Gastrocnemius medialis (tissue), 4 donors: ENCODE results near the gene MYEF2. TPM values are rescaled to one million over a fixed set of nuclear protein-coding genes. Genes with fewer than 3 reads are reported as not detected.

Experiments
- ATAC-seq, 2 donors: fragments of 150-250 bp; one replicate each; pipeline ENCODE4 v1.9.1; 2016
- DNase-seq, 2 donors: peaks; one replicate each; pipeline ENCODE4 v3.0.0-alpha.2; 2019
- H3K27ac ChIP-seq, 4 donors: fragments of 200-600 bp; sonication (generic); 1 replicate in 1 of 4; 2 replicates in 3 of 4; pipeline ENCODE4 v1.5.1; 2016 to 2018; ENCODE audit warnings: mild to moderate bottlenecking in 2 of 4, moderate library complexity in 1 of 4
- H3K27me3 ChIP-seq, 3 donors: fragments of 200-600 bp; sonication (generic) in 2 of 3; 1 replicate in 1 of 3; 2 replicates in 2 of 3; pipeline versions ENCODE4 v1.5.1 to v1.6.0; 2016 to 2019; ENCODE audit warnings: mild to moderate bottlenecking in 1 of 3, moderate library complexity in 1 of 3
- H3K36me3 ChIP-seq, 2 donors: fragments of 200-600 bp; sonication (generic) in 1 of 2; one replicate each; pipeline ENCODE4 v1.5.1; 2017 to 2018
- H3K4me1 ChIP-seq, 2 donors: fragments of 200-600 bp; sonication (generic) in 1 of 2; one replicate each; pipeline ENCODE4 v1.5.1; 2016 to 2017; ENCODE audit warnings: mild to moderate bottlenecking in 2 of 2
- H3K4me3 ChIP-seq, 4 donors: fragments of 200-600 bp; sonication (generic) in 3 of 4; 1 replicate in 1 of 4; 2 replicates in 3 of 4; pipeline ENCODE4 v1.5.1; 2016 to 2019; ENCODE audit warnings: mild to moderate bottlenecking in 2 of 4
- H3K9me3 ChIP-seq, 3 donors: fragments of 200-600 bp; sonication (generic) in 2 of 3; 1 replicate in 1 of 3; 2 replicates in 2 of 3; pipeline ENCODE4 v1.5.1; 2016 to 2019
- POLR2A ChIP-seq, 2 donors: fragments of 450-650 bp; IDR thresholded peaks; one replicate each; pipeline ENCODE4 v1.6.1; 2017; ENCODE audit warnings: antibody characterized with exemption in 2 of 2, mild to moderate bottlenecking in 2 of 2, moderate library complexity in 2 of 2
- in situ Hi-C, 4 donors: fragments of 200-750 bp; cut with MboI; loops; one replicate each; pipeline versions ENCODE4 v1.15.0 to v1.8.0; 2017; ENCODE audit warnings: low sequenced_read_pairs in 4 of 4
- intact Hi-C: fragments of 100-400 bp; cut with DNase I; formaldehyde crosslinking; loops from one replicate; pipeline ENCODE4 v1.15.1; 2023; ENCODE audit warnings: low total_unique reads
- total RNA-seq, 4 donors: library from RNA; depleted of rRNA; stranded (reverse); fragments of >200 nt; gene quantifications; one replicate each; pipeline versions ENCODE4 v1.1.0 to v1.2.3, GENCODE V29; 2016
- TF ChIP-seq, protein P1 (sequence below), 5 experiments: fragments of 450-650 bp in 3 of 5; fragments of 200-600 bp in 2 of 5; sonication (generic) in 2 of 5; IDR thresholded peaks in 4 of 5; conservative IDR thresholded peaks in 1 of 5; 1 replicate in 4 of 5; 2 replicates in 1 of 5; pipeline ENCODE4 v1.5.1; 2016 to 2019; ENCODE audit warnings: antibody characterized with exemption in 5 of 5, mild to moderate bottlenecking in 3 of 5, moderate library complexity in 3 of 5

Gene MYEF2
- total RNA-seq, 4 donors from 2014 or later, result 0.29 to 4.9 (median 1.9) TPM

DNA sequence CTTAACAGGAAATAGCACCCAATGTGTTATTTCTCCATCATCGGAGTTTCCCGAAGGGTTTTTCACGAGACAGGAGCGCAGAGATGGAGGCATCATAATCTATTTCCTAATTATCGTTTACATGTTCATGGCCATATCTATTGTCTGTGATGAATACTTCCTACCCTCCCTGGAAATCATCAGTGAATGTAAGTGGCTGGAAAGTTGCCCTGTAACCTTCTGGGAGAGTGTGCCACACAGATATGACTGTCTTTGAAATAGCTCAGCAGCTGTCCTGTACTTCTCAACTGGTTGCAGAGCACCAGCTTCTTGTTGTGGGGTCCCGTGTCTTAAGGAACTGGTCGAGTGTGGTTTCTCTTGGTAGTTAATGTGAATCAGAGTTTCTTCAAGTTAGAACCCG is 56.2 kb downstream of the MYEF2 start:
- no peak overlapping the region for H3K27ac ChIP-seq
- no peaks in the 10 kb centered on the region for H3K4me1 ChIP-seq
- DNase-seq, result no peak
- in situ Hi-C loops (no loop called here), intact Hi-C loops (no loop called here)
- no peak overlapping the region for H3K4me3 ChIP-seq
- peaks cover 0 to 5% (median 0%) of the 10 kb centered on the region in 3 donors for H3K27me3 ChIP-seq
- H3K36me3 ChIP-seq, result no peaks in the 10 kb centered on the region
- no peak for ATAC-seq
- no peaks in the 10 kb centered on the region for H3K9me3 ChIP-seq
- TF ChIP-seq, protein P1, sequence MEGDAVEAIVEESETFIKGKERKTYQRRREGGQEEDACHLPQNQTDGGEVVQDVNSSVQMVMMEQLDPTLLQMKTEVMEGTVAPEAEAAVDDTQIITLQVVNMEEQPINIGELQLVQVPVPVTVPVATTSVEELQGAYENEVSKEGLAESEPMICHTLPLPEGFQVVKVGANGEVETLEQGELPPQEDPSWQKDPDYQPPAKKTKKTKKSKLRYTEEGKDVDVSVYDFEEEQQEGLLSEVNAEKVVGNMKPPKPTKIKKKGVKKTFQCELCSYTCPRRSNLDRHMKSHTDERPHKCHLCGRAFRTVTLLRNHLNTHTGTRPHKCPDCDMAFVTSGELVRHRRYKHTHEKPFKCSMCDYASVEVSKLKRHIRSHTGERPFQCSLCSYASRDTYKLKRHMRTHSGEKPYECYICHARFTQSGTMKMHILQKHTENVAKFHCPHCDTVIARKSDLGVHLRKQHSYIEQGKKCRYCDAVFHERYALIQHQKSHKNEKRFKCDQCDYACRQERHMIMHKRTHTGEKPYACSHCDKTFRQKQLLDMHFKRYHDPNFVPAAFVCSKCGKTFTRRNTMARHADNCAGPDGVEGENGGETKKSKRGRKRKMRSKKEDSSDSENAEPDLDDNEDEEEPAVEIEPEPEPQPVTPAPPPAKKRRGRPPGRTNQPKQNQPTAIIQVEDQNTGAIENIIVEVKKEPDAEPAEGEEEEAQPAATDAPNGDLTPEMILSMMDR (IDR thresholded peaks at IDR 0.05 in 4 of 5, conservative IDR thresholded peaks at IDR 0.05 in 1 of 5), result no peak
- no peak for TF ChIP-seq POLR2A (IDR thresholded peaks at IDR 0.05)

DNA sequence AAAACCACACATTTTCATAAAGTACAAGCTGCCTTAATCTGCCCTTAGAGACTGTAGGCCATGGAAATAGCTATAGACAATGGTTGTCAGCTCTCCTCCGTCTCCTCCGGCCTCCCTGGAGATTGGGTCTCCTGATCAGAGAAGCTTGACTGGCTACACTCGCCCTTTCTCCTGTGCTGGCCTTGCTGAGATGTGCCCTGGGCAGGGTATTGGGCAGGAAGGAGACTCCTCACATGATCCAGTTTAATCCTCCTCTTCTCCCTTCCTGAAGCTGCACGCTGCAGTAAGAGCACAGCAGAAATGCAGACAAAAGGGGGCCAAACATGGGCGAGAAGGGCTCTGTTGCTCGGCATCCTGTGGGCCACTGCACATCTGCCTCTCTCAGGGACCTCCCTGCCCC is 57.4 kb downstream of the MYEF2 start, which contains the start of gene SLC24A5:
TSS of gene SLC24A5 (plus strand) at position 246 of the 400 bp plus-strand sequence. CDS start at position 301, 55 bp downstream.
- in situ Hi-C loops, result no loop called here
- Histone ChIP-seq H3K4me1 (no peaks in the 10 kb centered on the region), H3K9me3 (no peaks in the 10 kb centered on the region), H3K27ac (no peak within 1 kb of the TSS), H3K36me3 (no peaks in the 10 kb centered on the region), H3K27me3 (peaks cover 0 to 5% (median 0%) of the 10 kb centered on the region in 3 donors), H3K4me3 (no peak within 1 kb of the TSS)
- no peak for ATAC-seq
- no peak for TF ChIP-seq POLR2A (IDR thresholded peaks at IDR 0.05)
- TF ChIP-seq, protein P1 (IDR thresholded peaks at IDR 0.05 in 4 of 5, conservative IDR thresholded peaks at IDR 0.05 in 1 of 5), result no peak
- intact Hi-C loops, result no loop called here
- DNase-seq, result no peak

DNA sequence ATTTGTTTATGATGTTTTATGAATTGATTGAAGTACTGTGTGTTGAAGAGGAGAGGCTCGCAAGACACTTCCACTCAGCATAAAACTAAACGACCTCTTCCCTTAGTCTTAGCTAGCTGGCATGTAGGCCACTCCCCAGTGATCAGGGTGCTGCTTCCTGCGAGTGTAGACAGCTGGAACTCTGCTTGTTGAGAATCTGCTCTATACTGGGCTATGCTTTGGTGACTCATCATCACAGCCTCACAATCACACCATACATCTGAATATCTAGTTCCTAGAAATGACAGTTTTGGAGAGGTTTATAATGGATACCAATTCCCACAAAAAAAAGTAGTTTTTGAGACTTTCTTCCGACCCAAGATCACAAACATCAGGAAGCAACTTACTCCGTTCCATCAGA is 58.8 kb downstream of the MYEF2 start:
- Histone ChIP-seq H3K36me3 (no peaks in the 10 kb centered on the region), H3K4me3 (no peak overlapping the region), H3K27ac (no peak overlapping the region), H3K27me3 (peaks cover 0 to 2% (median 0%) of the 10 kb centered on the region in 3 donors), H3K4me1 (no peaks in the 10 kb centered on the region), H3K9me3 (no peaks in the 10 kb centered on the region)
- intact Hi-C loops (no loop called here), in situ Hi-C loops (no loop called here)
- no peak for TF ChIP-seq POLR2A (IDR thresholded peaks at IDR 0.05)
- TF ChIP-seq, protein P1 (IDR thresholded peaks at IDR 0.05 in 4 of 5, conservative IDR thresholded peaks at IDR 0.05 in 1 of 5), result no peak
- DNase-seq (no peak), ATAC-seq (no peak)

DNA sequence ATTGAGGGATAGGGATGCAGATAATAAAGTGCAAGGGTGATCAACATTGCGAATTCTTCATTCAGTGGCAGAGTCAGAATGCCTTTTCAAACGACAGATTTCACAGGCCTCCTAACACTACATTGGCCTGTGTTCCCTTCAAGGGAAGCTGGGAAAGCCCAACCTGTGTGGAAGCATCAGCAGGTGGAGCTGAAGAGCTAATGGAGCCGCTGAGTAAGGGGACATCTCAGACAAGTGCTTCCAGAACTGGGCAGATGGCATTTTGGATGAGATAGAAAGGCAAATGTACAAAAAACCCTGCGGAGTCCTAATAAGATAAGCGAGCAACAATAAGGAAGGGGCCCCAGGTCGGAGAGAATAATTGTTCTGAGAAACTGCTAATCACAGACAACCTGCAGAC is 65.9 kb downstream of the MYEF2 start:
- no peak for ATAC-seq
- no peak for TF ChIP-seq POLR2A (IDR thresholded peaks at IDR 0.05)
- TF ChIP-seq, protein P1 (IDR thresholded peaks at IDR 0.05 in 4 of 5, conservative IDR thresholded peaks at IDR 0.05 in 1 of 5), result no peak
- Histone ChIP-seq H3K27me3 (no peaks in the 10 kb centered on the region), H3K4me3 (no peak overlapping the region), H3K27ac (no peak overlapping the region), H3K4me1 (no peaks in the 10 kb centered on the region), H3K9me3 (no peaks in the 10 kb centered on the region), H3K36me3 (no peaks in the 10 kb centered on the region)
- intact Hi-C loops, result no loop called here
- in situ Hi-C loops, result no loop called here
- no peak for DNase-seq
